DND-41 (cell line): Measurements from ENCODE around the gene TMEM115.

ENCODE experiments used
- EZH2 ChIP-seq: IDR thresholded peaks from 3 replicates; pipeline ENCODE4 v1.6.1; 2012; ENCODE audit warnings: borderline replicate concordance, low read depth, mild to moderate bottlenecking, moderate library complexity, low read length, inconsistent platforms; ENCODE audit not compliant: severe bottlenecking
- TF ChIP-seq, protein P1 (sequence below): IDR thresholded peaks from 2 replicates; pipeline ENCODE4 v1.5.1; 2012; ENCODE audit warnings: borderline replicate concordance, low read length, moderate library complexity, mild to moderate bottlenecking; ENCODE audit not compliant: poor library complexity, severe bottlenecking; ENCODE audit errors: extremely low read depth

DNA sequence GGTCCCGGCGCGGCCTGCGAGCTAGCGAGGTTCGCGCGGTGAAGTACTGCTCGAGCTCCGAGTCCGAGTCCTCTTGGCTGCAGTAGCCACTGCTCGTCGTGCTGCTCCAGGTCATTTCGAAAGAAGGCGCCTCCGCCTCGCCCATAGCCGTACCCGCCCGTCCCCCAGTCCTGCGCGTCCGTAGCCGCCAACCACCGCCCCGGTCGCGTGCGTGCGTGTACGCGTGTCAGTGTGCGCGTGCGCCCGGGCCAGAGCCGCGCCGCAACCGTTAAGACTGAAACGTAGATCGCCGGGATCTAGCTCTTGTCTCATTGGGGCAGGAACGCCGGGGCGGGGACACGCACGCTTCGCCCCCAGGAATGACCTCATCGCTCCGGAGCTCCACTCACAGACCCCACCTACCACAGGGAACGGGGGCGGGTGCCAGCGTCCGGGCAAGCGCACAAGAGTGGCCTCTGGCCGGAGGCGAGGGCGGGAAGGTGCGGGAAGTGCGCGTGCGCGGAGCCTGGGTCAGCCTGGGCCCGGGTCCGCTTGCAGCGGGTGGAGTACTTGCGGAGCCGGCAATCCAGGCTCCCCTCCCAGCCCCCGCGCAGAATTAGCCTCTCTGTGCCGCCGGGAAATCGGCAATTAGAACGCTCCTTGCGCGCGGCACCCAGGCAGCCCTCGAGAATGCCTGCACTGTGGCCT, 22.0 kb downstream of the TMEM115 start:
- TF ChIP-seq, protein P1, sequence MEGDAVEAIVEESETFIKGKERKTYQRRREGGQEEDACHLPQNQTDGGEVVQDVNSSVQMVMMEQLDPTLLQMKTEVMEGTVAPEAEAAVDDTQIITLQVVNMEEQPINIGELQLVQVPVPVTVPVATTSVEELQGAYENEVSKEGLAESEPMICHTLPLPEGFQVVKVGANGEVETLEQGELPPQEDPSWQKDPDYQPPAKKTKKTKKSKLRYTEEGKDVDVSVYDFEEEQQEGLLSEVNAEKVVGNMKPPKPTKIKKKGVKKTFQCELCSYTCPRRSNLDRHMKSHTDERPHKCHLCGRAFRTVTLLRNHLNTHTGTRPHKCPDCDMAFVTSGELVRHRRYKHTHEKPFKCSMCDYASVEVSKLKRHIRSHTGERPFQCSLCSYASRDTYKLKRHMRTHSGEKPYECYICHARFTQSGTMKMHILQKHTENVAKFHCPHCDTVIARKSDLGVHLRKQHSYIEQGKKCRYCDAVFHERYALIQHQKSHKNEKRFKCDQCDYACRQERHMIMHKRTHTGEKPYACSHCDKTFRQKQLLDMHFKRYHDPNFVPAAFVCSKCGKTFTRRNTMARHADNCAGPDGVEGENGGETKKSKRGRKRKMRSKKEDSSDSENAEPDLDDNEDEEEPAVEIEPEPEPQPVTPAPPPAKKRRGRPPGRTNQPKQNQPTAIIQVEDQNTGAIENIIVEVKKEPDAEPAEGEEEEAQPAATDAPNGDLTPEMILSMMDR = no peak
- no peak for TF ChIP-seq EZH2
